Hepatocyte (in vitro differentiated cells): ENCODE measurements around the gene CATSPER1. TPM values are rescaled to one million over a fixed set of nuclear protein-coding genes. Genes with fewer than 3 reads are reported as not detected.
A peak's percentile ranks its signal among the peaks of the same experiment; 100 is the strongest.
"Not testable (repeated sequence)": the region's sequence is repeated elsewhere in the genome, so short reads cannot be mapped to it uniquely, and the experiment has no call there.

ENCODE experiments used
- DNase-seq: peaks from one replicate; pipeline ENCODE4 v3.0.0-alpha.2; 2016; ENCODE audit warnings: low spot score
- H2AFZ ChIP-seq: fragments of 200-600 bp; sonication (generic); 2 replicates; pipeline ENCODE4 v1.6.0; 2016; ENCODE audit warnings: antibody characterized with exemption, mild to moderate bottlenecking
- H3K27ac ChIP-seq: fragments of 200-600 bp; sonication (generic); 2 replicates; pipeline ENCODE4 v1.5.1; 2016; ENCODE audit warnings: mild to moderate bottlenecking
- H3K27me3 ChIP-seq: fragments of 200-600 bp; sonication (generic); 2 replicates; pipeline ENCODE4 v1.6.1; 2016
- H3K36me3 ChIP-seq: fragments of 200-600 bp; sonication (generic); replicated peaks from 2 replicates; pipeline ENCODE4 v1.5.1; 2016; ENCODE audit warnings: low read depth; ENCODE audit not compliant: insufficient read depth
- H3K4me1 ChIP-seq: fragments of 200-600 bp; sonication (generic); 2 replicates; pipeline ENCODE4 v1.5.1; 2016; ENCODE audit warnings: mild to moderate bottlenecking, moderate library complexity; ENCODE audit not compliant: insufficient read depth
- H3K4me2 ChIP-seq: fragments of 200-600 bp; sonication (generic); 2 replicates; pipeline ENCODE4 v1.6.0; 2016
- H3K4me3 ChIP-seq: fragments of 200-600 bp; sonication (generic); 2 replicates; pipeline ENCODE4 v1.5.1; 2016; ENCODE audit warnings: mild to moderate bottlenecking
- H3K79me2 ChIP-seq: fragments of 200-600 bp; sonication (generic); 2 replicates; pipeline ENCODE4 v1.6.0; 2017; ENCODE audit warnings: mild to moderate bottlenecking
- H3K9me2 ChIP-seq: fragments of 200-600 bp; sonication (generic); replicated peaks from 2 replicates; pipeline ENCODE4 v1.6.0; 2017; ENCODE audit warnings: mild to moderate bottlenecking; ENCODE audit not compliant: insufficient read depth
- H3K9me3 ChIP-seq: fragments of 200-600 bp; sonication (generic); 2 replicates; pipeline ENCODE4 v1.5.1; 2016; ENCODE audit warnings: low read depth, mild to moderate bottlenecking
- H4K20me1 ChIP-seq: fragments of 200-600 bp; sonication (generic); 2 replicates; pipeline ENCODE4 v1.6.0; 2016; ENCODE audit warnings: mild to moderate bottlenecking; ENCODE audit not compliant: insufficient read depth, poor library complexity, severe bottlenecking
- EZH2 ChIP-seq: fragments of 200-600 bp; sonication (generic); IDR thresholded peaks from 2 replicates; pipeline ENCODE4 v1.6.1; 2016; ENCODE audit warnings: antibody characterized with exemption, mild to moderate bottlenecking, borderline replicate concordance
- EZH2phosphoT487 ChIP-seq: fragments of 200-600 bp; sonication (generic); IDR thresholded peaks from one replicate; pipeline ENCODE4 v1.6.1; 2018; ENCODE audit warnings: antibody characterized with exemption, mild to moderate bottlenecking, low read depth, moderate library complexity; ENCODE audit not compliant: unreplicated experiment, severe bottlenecking
- WGBS: methylation state at CpG from one replicate; pipeline ENCODE4 v1.1.6; 2016; ENCODE audit warnings: low lambda C conversion rate; ENCODE audit errors: missing lambda C conversion rate; 5-methylcytosine and 5-hydroxymethylcytosine counted together
- polyA plus RNA-seq: library from polyadenylated mRNA; unstranded; fragments of >200 nt; fragmentation: Nextera tagmentation; extraction: Ambion mirVana; gene quantifications from 2 replicates; pipeline ENCODE4 v1.2.1, GENCODE V29; 2016
- total RNA-seq: library from RNA; depleted of rRNA; stranded (reverse); fragments of >200 nt; gene quantifications from 2 replicates; pipeline ENCODE4 v1.2.3, GENCODE V29; 2014
- TF ChIP-seq, protein P1 (sequence below): fragments of 200-600 bp; sonication (generic); IDR thresholded peaks from 2 replicates; pipeline ENCODE4 v1.5.1; 2016; ENCODE audit warnings: antibody characterized with exemption, mild to moderate bottlenecking; ENCODE audit not compliant: poor library complexity

The CATSPER1 gene
- total and polyA plus RNA-seq, 2 experiments from 2014 or later = not detected

DNA sequence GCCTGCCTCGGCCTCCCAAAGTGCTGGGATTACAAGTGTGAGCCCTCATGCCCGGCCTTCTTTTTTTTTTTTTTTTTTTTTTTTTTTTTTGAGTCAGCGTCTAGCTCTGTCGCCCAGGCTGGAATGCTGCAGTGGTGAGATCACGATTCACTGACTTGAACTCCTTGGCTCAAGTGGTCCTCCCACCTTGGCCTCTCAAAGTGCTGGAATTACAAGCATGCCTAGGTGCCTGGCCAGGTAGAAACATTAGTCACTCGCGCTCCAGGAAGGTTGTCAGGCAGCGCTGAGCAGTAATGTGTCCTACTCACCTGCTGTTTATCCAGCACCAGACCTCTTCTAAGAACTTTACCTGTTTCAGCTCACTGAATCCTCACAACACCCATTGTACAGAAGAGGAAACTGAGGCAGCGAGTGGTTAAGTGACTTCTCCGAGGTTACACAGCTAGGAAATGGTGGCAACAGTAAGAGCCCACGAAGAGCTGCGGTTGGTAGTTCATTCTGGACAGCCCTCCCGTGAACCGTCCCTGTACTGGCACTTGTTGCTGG is 15.0 kb downstream of the CATSPER1 start:
- Histone ChIP-seq H3K4me1 (no peaks in the 10 kb centered on the region), H2AFZ (no peak overlapping the region), H3K79me2 (no peaks in the 10 kb centered on the region), H4K20me1 (no peaks in the 10 kb centered on the region), H3K36me3 (no peaks in the 10 kb centered on the region), H3K4me3 (no peak overlapping the region), H3K9me2 (no peaks in the 10 kb centered on the region), H3K4me2 (peak overlapping the region; percentile 56), H3K9me3 (no peaks in the 10 kb centered on the region), H3K27me3 (peaks cover 22% of the 10 kb centered on the region), H3K27ac (no peak overlapping the region)
- peak; percentile 73 for DNase-seq
- WGBS = 47% methylated on average over 13 of the region's 14 CpGs
- TF ChIP-seq EZH2 (no peak), EZH2phosphoT487 (no peak)
- TF ChIP-seq, protein P1, sequence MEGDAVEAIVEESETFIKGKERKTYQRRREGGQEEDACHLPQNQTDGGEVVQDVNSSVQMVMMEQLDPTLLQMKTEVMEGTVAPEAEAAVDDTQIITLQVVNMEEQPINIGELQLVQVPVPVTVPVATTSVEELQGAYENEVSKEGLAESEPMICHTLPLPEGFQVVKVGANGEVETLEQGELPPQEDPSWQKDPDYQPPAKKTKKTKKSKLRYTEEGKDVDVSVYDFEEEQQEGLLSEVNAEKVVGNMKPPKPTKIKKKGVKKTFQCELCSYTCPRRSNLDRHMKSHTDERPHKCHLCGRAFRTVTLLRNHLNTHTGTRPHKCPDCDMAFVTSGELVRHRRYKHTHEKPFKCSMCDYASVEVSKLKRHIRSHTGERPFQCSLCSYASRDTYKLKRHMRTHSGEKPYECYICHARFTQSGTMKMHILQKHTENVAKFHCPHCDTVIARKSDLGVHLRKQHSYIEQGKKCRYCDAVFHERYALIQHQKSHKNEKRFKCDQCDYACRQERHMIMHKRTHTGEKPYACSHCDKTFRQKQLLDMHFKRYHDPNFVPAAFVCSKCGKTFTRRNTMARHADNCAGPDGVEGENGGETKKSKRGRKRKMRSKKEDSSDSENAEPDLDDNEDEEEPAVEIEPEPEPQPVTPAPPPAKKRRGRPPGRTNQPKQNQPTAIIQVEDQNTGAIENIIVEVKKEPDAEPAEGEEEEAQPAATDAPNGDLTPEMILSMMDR = no peak

DNA sequence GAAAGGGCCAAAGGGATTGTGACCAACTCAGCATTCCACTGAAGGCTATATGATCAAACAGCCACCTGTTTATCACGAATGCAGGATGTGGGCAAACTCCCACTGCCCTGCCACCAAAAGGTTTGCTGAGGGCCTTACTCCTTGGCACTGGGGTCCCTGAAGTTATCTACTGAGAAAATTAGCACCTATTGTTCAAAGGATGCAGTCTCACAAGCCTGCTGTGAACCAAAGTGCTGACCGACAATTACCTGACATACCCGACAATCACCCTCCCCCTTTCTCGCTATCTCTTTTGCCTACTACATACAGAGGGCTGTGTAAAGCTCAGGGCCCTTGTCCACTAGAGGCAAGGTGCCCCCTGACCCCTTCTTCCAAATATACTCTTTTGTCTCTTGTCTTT is 16.2 kb downstream of the CATSPER1 start:
- DNase-seq, H3K4me1 ChIP-seq, H2AFZ ChIP-seq, H4K20me1 ChIP-seq, H3K36me3 ChIP-seq, H3K79me2 ChIP-seq, H3K9me2 ChIP-seq, H3K9me3 ChIP-seq, H3K4me2 ChIP-seq, H3K4me3 ChIP-seq, H3K27ac ChIP-seq: not testable (repeated sequence)
- H3K27me3 ChIP-seq = peaks cover 22% of the 10 kb centered on the region
- 62% methylated on average over 4 of the region's 4 CpGs for WGBS

DNA sequence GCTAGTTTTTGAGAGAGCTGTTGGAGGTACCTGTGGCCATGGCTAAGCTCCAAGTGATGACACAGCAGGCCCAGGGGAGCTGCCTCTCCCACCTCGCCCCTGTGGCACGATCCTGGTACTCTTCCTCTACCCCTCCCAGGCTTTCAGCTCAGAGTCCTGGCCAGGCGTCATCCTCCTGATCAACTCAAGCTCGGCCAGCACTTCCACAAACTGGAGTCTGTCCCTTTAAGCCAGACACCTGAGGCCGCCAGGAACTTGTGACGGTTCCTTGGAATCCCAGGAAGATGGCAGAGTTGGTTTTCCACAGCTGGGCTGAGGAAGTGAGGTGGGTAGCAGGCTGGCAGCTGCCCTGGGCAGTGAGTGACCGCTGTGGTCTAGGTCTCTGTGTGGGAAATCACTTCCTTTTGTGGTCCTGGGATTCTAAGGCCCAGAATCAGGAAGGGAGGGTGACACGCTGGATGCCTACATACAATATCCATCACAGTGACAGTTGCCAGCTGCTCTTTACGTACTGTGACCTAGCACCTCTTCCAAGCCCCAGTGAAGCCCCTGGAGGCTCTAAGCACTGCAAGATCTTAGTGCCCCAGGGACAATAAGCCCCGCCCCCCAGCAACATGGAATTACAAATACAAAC is 17.7 kb downstream of the CATSPER1 start:
- Histone ChIP-seq H3K27ac (no peak overlapping the region), H3K4me3 (no peak overlapping the region), H3K36me3 (no peaks in the 10 kb centered on the region), H3K9me2 (no peaks in the 10 kb centered on the region), H3K4me2 (no peak overlapping the region), H3K79me2 (peaks cover 10% of the 10 kb centered on the region), H2AFZ (no peak overlapping the region), H3K27me3 (peaks cover 22% of the 10 kb centered on the region), H4K20me1 (no peaks in the 10 kb centered on the region), H3K4me1 (no peaks in the 10 kb centered on the region), H3K9me3 (no peaks in the 10 kb centered on the region)
- no peak for DNase-seq
- TF ChIP-seq EZH2phosphoT487 = no peak
- TF ChIP-seq, protein P1 = no peak
- WGBS = 59% methylated on average over 10 of the region's 10 CpGs

DNA sequence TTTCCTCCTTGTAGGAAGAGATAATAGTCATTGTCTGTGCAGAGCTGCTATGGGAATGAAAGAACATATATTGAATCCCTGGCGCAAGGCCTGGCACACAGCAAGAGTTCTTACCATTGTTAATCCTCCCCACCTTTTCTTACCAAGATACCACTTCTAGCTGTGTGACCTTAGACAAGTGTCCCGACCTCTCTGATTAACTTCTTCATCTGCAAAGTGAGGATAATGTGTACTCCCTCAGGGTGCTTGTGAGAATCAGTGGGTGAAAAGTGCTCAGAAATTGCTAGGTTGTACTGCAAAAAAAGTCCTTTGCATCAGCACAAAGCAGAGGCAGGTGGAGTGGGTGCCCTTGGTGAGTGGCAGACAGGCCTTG is 18.2 kb downstream of the CATSPER1 start:
- Histone ChIP-seq H3K27me3 (peaks cover 21% of the 10 kb centered on the region), H3K4me1 (no peaks in the 10 kb centered on the region), H3K4me2 (no peak overlapping the region), H3K9me3 (no peaks in the 10 kb centered on the region), H3K27ac (no peak overlapping the region), H3K4me3 (no peak overlapping the region), H3K36me3 (no peaks in the 10 kb centered on the region), H2AFZ (no peak overlapping the region), H3K9me2 (no peaks in the 10 kb centered on the region), H4K20me1 (no peaks in the 10 kb centered on the region), H3K79me2 (peaks cover 15% of the 10 kb centered on the region)
- no peak for DNase-seq
- TF ChIP-seq EZH2 = no peak
- TF ChIP-seq, protein P1 = no peak
- no peak for TF ChIP-seq EZH2phosphoT487
- WGBS = 91% methylated on average over 2 of the region's 2 CpGs
